Measurements from ENCODE around the gene NUMB.

DNA sequence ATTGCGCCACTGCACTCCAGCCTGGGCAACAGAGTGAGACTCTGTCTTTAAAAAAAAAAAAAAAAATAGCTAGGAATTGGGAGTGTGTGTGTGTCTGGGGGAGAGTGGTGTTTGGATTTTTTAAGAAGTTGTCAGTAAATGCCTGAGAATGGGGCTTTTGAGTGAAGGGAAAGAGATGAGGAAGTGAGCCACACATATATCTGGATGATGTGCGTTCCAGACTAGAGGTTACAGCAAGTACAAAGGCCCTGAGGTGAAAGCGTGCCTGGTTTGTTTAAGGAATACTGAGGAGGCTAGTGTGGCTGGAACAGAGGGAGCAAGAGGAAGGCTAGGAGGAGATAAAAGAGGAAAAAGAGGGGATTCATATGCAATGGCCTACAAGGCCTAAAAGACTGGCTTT is 151.1 kb downstream of the NUMB start:
- TF ChIP-seq MYC (IDR thresholded peaks at IDR 0.05; ENCODE audit: low read depth, low read length), result no peak
- no peak for TF ChIP-seq JUN (IDR thresholded peaks at IDR 0.05; ENCODE audit: borderline replicate concordance, insufficient read depth, insufficient read length, low read depth)

All from endothelial cell of umbilical vein (primary cell).